HG03460 (cell line): ENCODE results near the gene GPR17.

ENCODE experiments used
- ATAC-seq: cut with Tn5 transposase; IDR thresholded peaks from one replicate; pipeline ENCODE4 v1.9.1; 2021; ENCODE audit not compliant: unreplicated experiment

The GPR17 gene

DNA sequence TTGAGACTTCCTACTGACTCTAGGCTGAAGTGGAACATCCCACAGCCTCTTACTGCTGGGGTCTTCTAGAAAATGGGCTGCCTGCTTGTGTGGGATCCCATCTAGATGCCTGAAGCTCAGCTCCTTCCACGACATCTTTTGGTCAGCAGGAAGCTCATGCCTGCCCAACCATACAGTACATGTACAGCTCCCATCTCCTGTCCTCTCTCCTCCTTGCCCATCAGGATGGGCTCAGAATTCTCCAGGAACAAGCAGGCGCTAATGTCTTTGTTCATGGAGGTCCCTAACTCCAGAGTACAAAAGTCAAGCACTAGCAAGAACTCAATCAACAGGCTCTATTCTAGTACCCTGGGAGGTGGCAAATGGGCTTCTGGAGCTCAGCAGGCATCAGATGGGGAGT, 31.7 kb upstream of the GPR17 start:
- ATAC-seq: no peak

DNA sequence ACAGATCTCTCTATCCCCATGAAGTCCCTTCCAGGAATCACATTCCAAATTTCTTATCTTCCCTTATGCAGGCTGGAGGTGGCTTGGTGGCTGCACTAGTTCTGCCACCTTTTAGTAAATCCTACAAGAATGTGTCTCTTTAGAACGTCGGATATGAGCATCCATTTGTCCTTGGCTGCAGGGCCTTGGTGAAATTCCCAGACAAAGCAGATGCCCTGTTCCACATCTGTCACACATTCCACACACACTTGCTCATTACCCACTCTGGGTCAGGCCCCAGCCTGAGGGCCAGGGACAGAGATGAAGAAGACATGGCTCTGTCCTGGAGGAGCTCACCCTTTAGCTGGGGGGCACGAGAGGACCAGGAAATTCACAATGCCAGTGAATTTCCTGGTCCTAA, 31.2 kb upstream of the GPR17 start:
- no peak for ATAC-seq

DNA sequence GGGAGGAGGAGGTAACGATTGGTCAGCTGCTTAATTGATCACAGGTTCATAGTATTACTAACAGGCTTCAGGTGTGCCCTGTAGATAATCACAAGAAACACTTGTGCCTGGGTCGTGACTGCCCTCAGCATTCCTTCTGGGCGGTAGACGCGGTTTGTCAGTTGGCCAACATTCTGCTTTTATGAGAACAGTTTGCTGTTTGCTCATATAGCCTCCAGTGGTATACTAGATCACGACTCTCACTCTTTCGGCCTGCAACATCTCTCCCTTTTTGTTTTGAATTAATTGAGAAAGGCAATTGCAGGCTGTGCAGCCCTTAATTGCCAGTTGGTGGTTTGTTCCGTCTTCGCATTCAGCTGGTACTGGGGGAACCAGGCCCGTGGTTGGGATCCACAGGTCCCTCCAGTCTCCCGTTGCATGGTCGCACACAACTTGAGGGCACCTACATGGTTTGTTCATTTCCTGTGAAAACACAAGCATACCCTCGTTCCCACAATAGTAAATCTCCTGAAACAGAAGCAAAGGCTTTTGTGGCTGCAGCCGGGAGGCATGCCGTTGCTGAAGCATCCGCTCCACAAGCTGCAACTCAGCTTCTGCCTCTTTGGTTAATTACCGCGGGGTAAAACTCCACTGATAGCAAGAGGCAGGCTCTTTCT, 30.3 kb upstream of the GPR17 start:
- no peak for ATAC-seq

DNA sequence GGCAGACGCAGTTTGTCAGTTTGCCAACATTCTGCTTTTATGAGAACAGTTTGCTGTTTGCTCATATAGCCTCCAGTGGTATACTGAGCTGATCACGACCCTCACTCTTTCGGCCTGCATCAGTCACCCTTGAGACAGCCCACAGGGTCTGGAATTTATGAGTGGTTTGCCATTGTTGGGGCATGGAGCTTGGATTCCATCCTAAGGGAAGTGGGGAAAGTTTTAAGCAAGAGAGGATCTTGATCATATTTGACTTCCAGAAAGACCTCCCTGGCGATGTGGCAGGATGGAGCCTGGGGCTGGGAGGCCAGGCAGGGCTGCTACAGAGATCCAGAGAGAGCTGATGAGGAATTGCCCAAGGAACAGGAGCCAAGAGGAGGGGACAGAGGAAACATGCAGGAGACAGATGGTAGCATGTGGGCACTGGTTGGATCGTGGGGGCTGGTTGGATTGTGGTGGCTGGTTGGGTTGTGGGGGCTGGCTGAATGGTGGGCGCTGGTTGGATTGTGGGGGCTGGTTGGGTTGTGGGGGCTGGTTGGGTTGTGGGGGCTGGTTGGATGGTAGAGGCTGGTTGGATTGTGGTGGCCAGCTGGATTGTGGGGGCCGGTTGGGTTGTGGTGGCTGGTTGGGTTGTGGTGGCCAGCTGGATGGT, 27.3 kb upstream of the GPR17 start:
- ATAC-seq: no peak

DNA sequence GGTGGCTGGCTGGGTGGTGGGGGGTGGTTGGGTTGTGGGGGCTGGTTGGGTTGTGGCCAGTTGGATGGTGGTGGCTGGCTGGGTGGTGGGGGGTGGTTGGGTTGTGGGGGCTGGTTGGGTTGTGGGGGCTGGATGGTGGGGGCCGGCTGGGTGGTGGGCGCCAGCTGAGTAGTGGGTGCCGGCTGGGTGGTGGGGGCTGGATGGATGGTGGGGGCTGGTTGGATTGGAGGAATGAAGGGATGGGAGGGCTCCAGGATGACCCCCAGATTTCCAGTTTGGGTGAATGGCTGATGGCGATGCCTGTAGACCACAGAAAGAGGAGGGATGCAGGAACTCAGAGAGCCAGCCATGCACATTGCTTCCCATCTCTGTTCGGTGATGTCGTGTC, 26.8 kb upstream of the GPR17 start:
- no peak for ATAC-seq

DNA sequence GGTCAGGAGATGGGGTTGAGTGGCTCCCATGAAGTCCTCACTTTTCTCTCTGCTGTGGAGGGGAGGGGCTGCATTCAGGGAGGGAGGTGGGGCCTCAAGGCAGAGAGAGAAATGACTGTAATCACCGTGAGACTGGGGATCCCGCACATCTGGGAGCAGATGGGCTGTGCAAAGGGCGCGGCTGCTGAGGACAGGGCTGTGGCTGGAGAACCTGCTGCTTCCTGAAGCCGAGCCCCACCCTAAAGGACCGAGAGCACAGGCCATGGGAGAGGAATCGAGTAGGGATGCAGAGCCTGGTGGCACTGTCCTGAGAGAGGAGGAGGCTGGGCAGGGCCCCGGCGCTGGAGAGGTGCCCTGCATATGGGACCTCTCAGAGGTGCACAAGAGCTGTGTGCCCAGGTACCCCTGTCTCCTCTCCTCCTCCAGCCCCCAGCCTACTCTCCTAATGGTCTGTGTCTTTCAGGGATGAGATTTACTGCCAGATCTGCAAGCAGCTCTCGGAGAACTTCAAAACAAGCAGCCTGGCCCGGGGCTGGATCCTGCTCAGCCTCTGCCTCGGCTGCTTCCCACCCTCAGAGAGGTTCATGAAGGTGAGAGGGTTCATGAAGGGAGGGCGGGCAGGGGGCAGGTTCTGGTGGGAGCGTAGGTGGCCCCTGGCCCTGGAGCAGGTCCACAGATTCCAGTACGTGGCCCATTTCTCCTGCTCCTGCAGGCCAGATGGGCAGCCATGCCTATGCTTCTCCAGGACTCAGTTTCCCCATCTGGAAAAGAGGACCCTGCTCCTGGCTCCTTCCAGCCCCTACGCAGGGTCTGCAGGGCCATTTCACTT, 25.9 kb upstream of the GPR17 start:
- ATAC-seq: no peak

DNA sequence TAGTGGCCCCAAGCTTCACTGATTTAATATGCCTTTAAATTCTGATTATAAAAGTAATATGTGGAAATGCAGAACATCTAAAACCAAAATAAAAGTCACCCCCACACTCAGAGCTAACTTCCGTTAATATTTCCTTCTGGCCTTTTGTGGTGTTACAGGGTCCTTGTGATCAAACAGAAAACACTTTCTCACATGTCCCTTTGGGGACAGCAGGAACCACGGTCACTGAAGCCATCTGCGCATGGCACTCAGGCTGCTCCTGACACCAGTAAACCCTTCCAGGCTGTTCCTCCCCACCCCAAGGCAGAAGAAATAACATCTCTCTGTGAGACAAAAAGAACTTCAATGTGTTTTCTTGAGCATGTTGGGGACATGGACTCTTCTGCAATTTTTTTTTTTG, 25.1 kb upstream of the GPR17 start:
- no peak for ATAC-seq

DNA sequence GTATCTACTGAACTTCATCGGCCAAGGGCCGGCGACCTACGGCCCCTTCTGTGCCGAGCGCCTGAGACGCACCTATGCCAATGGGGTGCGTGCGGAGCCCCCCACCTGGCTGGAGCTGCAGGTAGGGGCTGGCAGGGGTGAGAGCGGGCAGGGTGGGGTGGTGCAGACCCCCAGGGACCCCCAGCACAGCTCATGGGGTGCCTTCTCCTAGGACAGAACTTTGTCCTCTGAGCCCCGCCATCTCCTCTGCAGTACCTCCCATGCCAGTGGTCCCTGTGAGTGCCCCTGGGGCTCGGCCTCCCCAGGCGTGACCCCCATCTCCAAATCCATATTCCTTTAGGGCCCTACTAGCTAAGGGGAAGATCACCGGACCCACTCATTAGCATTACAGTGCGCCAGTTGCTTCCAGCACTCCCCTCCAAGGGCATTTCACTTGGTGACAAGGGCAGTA, 23.9 kb upstream of the GPR17 start:
- no peak for ATAC-seq

DNA sequence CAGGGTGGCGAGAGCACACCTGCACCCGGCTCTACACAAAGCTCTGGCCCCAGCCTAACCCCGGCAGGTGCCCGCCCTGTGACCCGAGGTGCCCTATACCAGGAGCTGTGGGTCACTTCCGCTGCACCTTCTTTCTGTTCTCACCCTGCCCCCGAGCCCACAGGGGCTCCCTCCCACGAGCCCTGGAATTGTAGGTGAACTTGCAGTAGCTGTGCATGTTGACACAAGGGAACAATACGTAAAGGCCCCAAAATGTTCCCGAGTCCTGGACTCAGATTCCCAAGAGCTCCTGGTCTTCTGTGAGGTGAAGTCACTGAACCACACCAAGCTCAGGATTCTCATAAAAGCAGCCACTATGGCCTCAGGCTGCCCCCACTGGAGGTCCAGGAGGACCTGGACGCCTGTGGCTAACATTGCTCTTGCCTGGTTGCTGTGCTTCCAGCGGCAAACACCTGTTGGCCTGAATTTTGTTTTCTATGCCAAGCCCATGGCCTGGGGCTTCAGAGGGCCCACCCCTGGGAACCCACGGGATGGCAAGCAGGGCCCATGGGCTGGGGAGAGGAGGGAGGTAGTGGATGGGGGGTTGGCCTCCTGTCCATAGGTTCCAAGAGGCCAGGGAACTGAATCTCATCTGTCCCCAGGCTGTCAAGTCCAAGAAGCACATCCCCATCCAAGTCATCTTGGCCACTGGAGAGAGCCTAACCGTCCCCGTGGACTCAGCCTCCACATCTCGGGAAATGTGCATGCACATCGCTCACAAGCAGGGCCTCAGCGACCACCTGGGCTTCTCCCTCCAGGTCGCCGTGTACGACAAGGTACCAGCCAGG, 23.2 kb upstream of the GPR17 start:
- ATAC-seq: no peak

DNA sequence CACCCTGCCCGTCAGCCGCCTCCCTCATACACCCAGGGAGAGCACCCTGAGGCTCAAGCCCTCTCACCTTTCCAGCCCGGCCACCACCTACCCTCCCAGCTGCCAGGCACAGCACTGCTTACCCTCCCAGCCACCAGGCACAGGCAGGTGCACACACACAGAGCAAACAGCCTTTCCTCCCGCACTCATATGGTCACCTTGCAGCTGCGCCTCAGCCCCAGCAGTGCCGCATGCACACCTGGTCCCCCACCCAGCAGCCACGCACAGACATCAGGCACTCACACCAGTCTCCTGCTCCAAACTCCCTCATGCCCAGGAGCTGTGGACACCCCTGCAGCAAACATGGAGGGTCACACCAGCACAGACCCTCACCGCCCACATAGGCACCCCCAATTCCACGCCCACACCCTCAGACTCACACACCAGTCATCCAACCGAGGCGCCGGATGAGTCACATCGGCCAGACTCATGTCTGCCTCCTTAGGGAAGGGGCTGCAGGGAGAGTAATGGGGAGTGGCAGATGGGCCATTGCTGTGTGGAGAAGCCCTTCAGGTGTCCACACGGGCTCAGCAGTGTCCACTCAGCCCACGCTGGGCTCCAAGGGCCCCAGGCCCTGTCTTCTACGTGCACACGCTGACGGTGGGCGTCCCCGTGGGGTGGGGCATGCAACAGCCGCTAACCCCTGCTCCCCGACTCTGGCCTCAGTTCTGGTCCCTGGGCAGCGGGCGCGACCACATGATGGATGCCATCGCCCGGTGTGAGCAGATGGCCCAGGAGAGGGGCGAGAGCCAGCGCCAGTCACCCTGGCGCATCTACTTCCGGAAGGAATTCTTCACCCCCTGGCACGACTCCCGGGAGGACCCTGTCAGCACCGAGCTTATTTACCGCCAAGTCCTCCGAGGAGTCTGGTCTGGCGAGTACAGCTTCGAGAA, 22.3 kb upstream of the GPR17 start:
- ATAC-seq: no peak

DNA sequence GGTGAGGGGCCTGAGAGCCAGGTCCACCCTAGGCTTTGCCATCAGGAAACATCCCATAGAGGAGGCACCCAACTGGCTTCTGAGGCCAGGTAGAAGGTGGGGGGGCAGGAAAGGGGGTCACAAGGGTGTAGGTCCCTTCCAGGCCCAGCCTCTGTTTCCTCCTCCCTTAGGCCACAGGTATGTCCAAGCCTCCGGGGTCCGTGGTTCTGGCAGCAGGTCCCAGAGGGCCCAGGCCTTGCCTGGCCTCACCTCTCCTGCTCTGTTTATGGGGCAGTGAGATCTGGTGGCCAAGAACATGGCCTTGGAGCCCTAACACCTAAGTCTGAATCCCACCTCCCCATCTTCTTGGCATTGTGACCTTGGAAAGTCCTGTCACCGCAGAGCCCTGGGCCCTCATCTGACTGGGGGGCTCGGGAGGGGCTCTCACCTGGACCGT, 21.6 kb upstream of the GPR17 start:
- no peak for ATAC-seq

DNA sequence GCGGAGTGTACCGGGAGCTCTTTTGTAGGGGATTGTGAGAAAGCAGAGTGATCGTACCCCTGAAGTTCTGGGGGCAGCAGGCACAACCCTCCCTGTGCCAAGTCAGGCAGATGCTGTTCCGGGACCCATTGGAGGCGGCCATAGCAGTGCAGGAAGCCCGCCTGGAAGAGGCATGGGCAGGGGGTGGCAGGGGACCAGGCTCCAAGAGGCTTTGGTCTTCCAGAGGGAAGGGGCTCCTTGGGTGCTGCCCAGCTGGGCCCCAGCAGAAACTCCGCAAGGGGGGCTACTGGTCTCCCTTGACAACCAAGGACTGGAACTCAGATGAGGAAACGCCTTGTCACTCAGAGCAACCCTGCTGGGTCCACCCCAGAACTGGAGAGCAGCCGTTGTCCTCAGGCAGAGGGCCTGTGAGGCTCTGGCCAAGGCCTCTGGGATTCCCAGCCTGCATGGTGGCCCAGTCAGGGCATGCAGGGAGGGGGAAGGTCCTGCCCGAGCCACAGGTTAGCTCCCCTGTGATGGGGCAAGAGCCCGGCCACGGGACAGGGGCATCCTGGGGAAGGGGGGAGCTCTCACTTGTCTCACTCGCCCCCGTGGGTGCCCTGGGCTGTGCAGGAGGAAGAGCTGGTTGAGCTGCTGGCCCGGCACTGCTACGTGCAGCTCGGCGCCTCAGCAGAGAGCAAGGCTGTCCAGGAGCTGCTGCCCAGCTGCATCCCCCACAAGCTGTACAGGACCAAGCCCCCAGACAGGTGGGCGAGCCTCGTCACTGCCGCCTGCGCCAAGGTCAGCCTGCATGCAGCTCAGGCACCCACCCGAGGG, 21.0 kb upstream of the GPR17 start:
- no peak for ATAC-seq

DNA sequence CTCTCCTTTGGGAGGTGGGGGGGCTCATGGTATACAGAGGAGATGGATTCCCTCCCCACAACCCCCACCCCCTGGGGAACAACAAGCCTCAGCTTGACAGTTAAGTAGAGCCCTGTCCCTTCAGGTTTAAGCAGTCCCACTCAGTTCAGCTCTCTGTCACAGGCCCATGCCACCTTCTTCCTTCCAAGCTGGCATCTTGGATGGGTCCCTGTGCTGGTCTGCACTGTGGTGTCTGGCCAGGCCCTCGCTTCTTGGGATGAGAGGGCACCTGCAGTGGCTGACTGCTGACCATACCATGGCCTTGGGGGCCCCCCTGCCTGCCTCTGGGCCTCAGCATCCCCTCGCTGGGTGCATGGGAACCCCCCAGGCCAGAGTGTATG, 20.4 kb upstream of the GPR17 start:
- ATAC-seq: no peak

DNA sequence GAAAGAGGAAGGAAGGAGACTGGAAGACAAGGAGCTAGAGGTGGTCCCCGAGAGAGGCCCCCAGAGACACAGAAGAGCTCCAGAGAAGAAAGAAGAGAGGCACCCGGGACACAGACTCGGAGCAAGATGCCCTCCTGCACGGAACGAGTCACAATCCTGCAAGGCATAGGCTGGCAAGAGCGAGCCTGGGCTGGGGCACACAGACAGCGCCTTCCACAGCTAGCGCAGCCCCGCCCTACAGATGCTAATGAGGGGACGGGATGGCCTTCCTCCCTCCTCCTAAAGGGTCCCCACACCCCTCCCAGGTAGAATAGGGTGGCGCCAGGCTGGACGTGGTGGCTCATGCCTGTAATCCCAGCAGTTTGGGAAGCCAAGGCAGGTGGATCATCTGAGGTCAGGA, 19.8 kb upstream of the GPR17 start:
- no peak for ATAC-seq

DNA sequence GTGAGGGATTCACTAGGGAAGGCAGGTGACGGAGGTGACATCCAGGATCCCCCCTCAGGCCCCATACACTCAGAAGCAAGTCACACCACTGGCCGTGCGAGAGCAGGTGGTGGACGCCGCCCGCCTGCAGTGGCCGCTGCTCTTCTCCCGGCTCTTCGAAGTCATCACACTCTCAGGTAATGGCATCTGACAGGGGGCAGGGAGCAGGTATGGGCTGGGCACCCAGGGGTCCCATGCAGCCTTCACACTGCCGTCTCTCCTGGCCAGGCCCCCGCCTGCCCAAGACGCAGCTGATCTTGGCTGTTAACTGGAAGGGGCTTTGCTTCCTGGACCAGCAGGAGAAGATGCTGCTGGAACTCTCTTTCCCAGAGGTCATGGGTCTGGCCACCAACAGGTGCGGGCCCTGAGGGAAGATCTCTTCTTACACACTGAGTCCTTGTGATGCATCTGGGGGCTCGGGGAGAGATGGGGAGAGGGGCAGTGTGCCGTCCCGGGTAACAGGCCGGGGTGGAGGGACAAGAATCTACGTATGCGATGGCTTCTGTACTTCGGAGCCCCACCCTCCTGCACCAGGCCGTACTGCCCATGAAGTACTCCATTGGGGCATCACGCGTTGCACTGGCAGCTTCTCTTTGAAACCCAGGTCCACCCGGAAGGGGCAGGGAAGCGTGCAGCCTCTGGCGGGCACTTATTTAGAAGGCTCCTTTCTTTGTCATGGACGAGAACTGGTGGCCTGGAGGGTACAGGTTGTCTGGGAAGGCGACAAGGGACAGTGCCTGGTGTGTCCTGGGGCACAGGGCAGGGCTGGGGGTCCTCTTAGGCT, 18.8 kb upstream of the GPR17 start:
- no peak for ATAC-seq

DNA sequence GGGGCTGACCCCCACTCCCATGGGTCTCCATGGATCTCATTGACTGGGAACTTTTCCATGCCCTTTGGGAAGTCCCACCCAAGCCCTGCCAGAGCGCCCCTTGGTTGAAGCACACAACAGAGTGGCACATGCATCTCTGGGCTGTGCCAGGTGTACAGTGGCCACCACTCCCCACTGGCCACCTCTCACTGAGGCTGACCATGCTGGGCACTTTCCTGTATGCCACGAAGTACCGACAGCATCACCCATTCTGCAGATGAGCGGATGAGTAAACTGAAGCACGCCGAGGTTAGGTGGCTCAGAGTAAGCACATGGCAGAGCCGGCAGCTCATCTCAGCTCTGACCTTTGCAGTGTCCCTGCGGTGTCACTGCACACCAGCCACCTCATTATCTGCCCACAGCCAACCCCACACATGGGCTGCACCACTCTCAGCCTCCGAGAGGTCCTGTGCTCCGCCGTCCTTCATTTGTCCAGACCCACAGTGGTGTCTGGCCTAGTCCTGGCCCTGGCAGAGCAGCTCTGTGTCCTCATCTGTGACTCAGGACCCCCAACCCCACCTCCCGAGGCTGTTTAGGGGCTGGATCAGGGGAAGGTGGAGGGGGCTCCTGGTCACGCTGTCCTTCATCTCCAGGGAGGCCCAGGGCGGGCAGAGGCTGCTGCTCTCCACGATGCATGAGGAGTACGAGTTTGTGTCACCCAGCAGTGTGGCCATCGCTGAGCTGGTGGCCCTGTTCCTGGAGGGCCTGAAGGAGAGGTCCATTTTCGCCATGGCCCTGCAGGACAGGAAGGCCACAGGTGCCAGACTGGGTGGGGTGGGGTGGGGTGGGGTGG, 18.0 kb upstream of the GPR17 start:
- ATAC-seq: no peak

DNA sequence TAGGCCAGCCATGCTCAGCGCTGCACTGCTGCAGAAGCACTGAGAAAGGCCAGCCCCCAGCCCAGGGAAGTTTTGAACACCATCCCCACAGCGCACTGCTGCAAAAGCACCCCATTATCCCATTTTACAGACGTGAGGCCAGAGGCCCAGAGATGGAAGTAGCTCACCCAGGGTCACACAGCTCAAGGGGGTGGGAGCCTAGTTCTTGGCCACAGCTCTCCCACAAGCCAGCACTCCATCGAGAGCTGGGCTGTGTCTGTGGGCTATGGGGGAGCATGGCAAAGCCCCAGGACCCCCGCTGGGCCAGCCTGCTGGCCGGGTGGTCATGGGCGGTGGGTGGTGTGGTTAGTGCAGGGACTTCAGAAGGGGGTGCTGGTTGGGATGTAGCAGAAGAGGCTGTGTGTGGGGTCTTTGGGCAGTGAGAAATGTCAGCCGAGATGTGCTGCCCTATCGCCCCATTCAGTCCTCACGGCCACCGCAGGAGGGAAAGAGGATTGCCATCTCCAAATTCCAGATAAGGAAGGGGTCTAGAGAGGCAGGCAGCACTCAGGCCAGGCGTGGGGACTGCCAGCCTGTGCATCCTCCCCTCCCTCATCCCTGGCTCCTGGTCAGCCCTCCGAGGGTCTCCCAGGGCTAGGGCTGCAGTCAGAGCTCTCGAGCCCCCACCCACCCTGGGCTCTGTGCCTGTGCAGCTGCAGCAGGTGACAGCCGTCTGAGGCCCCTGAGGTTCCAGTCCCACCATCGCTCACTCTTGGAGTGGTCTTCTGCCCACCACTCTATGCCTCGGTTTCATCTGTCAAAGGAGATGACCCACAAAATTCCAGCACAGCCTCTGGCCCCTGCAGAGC, 17.0 kb upstream of the GPR17 start:
- no peak for ATAC-seq
